ENCODE results near the gene NHLRC2. TPM values are rescaled to one million over a fixed set of nuclear protein-coding genes. Genes with fewer than 3 reads are reported as not detected.

NHLRC2 gene
- total and polyA plus RNA-seq, 2 of the 13 experiments (the other 11 are each of a cell fraction or from before 2014, with no cell fraction given): 7.6 to 12.7 TPM

DNA sequence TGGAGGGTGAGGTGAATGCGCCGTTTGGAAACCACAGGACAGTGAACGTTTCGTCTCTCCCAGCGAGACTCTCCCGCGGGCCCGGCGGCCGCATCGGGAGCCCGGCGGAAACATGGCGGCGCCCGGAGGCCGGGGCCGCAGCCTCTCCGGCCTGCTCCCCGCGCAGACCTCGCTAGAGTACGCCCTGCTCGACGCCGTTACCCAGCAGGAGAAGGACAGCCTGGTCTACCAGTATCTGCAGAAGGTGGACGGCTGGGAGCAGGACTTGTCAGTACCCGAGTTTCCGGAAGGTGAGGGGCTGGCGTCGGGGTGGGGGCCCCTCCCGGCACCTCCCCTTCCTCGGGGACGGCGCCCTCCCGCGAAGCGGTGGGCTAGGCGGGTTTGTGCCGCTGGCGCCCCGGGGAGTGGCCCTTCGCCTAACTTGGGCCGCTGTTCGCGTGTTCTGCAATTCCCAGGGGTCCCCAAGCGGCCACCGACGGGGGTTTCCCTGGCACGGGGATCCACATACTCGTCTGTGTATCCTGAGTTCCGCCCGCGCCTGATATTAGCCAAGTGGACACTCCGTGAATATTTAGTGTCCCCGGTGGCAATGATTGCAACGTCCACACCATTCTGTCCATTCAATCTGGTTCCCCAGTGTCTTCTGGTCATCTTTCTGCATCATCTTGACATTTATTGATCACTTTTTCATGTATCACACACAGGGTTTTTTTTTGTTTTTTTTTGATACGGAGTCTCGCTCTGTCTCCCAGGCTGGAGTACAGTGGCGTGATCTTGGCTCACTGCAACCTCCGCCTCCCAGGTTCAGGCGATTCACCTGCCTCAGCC, 514 bp downstream of the NHLRC2 start (continued):
- peak; percentile 59 for TF ChIP-seq GABPA (IDR thresholded peaks at IDR 0.05; ENCODE audit: low read depth, low read length)
- peak; percentile 54 for TF ChIP-seq GABPA (CRISPR knock-in tag; IDR thresholded peaks at IDR 0.05; ENCODE audit: low read depth)
- TF ChIP-seq AGO1 (IDR thresholded peaks at IDR 0.05; ENCODE audit: low read depth, low read length, poor library complexity, severe bottlenecking): peak; percentile 46
- no peak for TF ChIP-seq ZKSCAN8 (CRISPR knock-in tag; IDR thresholded peaks at IDR 0.05; ENCODE audit: borderline replicate concordance)
- TF ChIP-seq ZNF619 (CRISPR knock-in tag; IDR thresholded peaks at IDR 0.05): peak; percentile 89; the same call in 1 of the 2 replicates
- TF ChIP-seq, protein P1, sequence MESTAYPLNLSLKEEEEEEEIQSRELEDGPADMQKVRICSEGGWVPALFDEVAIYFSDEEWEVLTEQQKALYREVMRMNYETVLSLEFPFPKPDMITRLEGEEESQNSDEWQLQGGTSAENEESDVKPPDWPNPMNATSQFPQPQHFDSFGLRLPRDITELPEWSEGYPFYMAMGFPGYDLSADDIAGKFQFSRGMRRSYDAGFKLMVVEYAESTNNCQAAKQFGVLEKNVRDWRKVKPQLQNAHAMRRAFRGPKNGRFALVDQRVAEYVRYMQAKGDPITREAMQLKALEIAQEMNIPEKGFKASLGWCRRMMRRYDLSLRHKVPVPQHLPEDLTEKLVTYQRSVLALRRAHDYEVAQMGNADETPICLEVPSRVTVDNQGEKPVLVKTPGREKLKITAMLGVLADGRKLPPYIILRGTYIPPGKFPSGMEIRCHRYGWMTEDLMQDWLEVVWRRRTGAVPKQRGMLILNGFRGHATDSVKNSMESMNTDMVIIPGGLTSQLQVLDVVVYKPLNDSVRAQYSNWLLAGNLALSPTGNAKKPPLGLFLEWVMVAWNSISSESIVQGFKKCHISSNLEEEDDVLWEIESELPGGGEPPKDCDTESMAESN (CRISPR knock-in tag; conservative IDR thresholded peaks at IDR 0.05): 0 out of 2 replicates have a peak, but pooled peaks have one; percentile 19
- no peak for TF ChIP-seq ATF7 (IDR thresholded peaks at IDR 0.05)
- TF ChIP-seq ATF7 (CRISPR knock-in tag; IDR thresholded peaks at IDR 0.05): no peak
- peak; percentile 61; the same call in 1 of the 2 replicates for TF ChIP-seq MYC (CRISPR knock-in tag; IDR thresholded peaks at IDR 0.05; ENCODE audit: borderline replicate concordance)
- peak; percentile 57; the same call in 1 of the 2 replicates for TF ChIP-seq SALL1 (CRISPR knock-in tag; IDR thresholded peaks at IDR 0.05)
- TF ChIP-seq, protein P2, sequence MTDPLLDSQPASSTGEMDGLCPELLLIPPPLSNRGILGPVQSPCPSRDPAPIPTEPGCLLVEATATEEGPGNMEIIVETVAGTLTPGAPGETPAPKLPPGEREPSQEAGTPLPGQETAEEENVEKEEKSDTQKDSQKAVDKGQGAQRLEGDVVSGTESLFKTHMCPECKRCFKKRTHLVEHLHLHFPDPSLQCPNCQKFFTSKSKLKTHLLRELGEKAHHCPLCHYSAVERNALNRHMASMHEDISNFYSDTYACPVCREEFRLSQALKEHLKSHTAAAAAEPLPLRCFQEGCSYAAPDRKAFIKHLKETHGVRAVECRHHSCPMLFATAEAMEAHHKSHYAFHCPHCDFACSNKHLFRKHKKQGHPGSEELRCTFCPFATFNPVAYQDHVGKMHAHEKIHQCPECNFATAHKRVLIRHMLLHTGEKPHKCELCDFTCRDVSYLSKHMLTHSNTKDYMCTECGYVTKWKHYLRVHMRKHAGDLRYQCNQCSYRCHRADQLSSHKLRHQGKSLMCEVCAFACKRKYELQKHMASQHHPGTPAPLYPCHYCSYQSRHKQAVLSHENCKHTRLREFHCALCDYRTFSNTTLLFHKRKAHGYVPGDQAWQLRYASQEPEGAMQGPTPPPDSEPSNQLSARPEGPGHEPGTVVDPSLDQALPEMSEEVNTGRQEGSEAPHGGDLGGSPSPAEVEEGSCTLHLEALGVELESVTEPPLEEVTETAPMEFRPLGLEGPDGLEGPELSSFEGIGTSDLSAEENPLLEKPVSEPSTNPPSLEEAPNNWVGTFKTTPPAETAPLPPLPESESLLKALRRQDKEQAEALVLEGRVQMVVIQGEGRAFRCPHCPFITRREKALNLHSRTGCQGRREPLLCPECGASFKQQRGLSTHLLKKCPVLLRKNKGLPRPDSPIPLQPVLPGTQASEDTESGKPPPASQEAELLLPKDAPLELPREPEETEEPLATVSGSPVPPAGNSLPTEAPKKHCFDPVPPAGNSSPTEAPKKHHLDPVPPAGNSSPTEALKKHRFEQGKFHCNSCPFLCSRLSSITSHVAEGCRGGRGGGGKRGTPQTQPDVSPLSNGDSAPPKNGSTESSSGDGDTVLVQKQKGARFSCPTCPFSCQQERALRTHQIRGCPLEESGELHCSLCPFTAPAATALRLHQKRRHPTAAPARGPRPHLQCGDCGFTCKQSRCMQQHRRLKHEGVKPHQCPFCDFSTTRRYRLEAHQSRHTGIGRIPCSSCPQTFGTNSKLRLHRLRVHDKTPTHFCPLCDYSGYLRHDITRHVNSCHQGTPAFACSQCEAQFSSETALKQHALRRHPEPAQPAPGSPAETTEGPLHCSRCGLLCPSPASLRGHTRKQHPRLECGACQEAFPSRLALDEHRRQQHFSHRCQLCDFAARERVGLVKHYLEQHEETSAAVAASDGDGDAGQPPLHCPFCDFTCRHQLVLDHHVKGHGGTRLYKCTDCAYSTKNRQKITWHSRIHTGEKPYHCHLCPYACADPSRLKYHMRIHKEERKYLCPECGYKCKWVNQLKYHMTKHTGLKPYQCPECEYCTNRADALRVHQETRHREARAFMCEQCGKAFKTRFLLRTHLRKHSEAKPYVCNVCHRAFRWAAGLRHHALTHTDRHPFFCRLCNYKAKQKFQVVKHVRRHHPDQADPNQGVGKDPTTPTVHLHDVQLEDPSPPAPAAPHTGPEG (CRISPR knock-in tag; IDR thresholded peaks at IDR 0.05): 0 out of 2 replicates have a peak, but pooled peaks have one; percentile 34
- peak; percentile 65 for TF ChIP-seq SRSF1 (optimal IDR thresholded peaks at IDR 0.05; ENCODE audit: low read depth, low read length)
- TF ChIP-seq, protein P3, sequence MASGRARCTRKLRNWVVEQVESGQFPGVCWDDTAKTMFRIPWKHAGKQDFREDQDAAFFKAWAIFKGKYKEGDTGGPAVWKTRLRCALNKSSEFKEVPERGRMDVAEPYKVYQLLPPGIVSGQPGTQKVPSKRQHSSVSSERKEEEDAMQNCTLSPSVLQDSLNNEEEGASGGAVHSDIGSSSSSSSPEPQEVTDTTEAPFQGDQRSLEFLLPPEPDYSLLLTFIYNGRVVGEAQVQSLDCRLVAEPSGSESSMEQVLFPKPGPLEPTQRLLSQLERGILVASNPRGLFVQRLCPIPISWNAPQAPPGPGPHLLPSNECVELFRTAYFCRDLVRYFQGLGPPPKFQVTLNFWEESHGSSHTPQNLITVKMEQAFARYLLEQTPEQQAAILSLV (CRISPR knock-in tag; IDR thresholded peaks at IDR 0.05; ENCODE audit: borderline replicate concordance): peak; percentile 63; the same call in 1 of the 2 replicates
- TF ChIP-seq BRD4 (CRISPR knock-in tag; IDR thresholded peaks at IDR 0.05): peak; percentile 47; the same call in 1 of the 2 replicates
- TF ChIP-seq ZNF563 (CRISPR knock-in tag; IDR thresholded peaks at IDR 0.05): peak; percentile 73
- no peak for TF ChIP-seq ZNF136 (CRISPR knock-in tag; IDR thresholded peaks at IDR 0.05; ENCODE audit: low read depth)
- TF ChIP-seq ZNF382 (CRISPR knock-in tag; IDR thresholded peaks at IDR 0.05; ENCODE audit: borderline replicate concordance): no peak
- TF ChIP-seq, protein P4, sequence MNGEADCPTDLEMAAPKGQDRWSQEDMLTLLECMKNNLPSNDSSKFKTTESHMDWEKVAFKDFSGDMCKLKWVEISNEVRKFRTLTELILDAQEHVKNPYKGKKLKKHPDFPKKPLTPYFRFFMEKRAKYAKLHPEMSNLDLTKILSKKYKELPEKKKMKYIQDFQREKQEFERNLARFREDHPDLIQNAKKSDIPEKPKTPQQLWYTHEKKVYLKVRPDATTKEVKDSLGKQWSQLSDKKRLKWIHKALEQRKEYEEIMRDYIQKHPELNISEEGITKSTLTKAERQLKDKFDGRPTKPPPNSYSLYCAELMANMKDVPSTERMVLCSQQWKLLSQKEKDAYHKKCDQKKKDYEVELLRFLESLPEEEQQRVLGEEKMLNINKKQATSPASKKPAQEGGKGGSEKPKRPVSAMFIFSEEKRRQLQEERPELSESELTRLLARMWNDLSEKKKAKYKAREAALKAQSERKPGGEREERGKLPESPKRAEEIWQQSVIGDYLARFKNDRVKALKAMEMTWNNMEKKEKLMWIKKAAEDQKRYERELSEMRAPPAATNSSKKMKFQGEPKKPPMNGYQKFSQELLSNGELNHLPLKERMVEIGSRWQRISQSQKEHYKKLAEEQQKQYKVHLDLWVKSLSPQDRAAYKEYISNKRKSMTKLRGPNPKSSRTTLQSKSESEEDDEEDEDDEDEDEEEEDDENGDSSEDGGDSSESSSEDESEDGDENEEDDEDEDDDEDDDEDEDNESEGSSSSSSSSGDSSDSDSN (CRISPR knock-in tag; IDR thresholded peaks at IDR 0.05): peak; percentile 68
